ENCODE measurements around the gene FEM1B. TPM values are rescaled to one million over a fixed set of nuclear protein-coding genes. Genes with fewer than 3 reads are reported as not detected.

Gene FEM1B
- total and polyA plus RNA-seq, 2 donors (not counting 3 experiments of a cell fraction or from before 2014, with no cell fraction given) = 11.1 to 33.2 TPM

GRCh38 chr15:68301301-68301700, 23.8 kb downstream of the FEM1B start:
- Histone ChIP-seq H3K9me1 (replicated peaks; ENCODE audit: control insufficient read depth, extremely low read depth, insufficient read depth, low read length) (no peaks in the 10 kb centered on the region), H3K4me1 (ENCODE audit: control insufficient read depth, extremely low read depth, insufficient read depth, low read length) (peaks cover under 1% of the 10 kb centered on the region), H3K9me3 (replicated peaks; ENCODE audit: control insufficient read depth, insufficient read depth, low read length) (no peaks in the 10 kb centered on the region), H3K79me2 (ENCODE audit: control insufficient read depth, insufficient read depth, low read length) (no peaks in the 10 kb centered on the region), H3K27me3 (ENCODE audit: control insufficient read depth in 2 of 2, insufficient read depth in 2 of 2, low read length in 2 of 2) (no peaks in the 10 kb centered on the region), H2AFZ (ENCODE audit: low read depth, low read length) (no peak overlapping the region), H3K4me3 (replicated peaks in 1 of 3; ENCODE audit: insufficient read depth in 1 of 3, low read depth in 1 of 3, low read length in 3 of 3) (no peak overlapping the region), H3K4me2 (ENCODE audit: insufficient read depth, low read length) (no peak overlapping the region), H3K36me3 (ENCODE audit: control insufficient read depth in 2 of 2, extremely low read depth in 1 of 2, insufficient read depth in 2 of 2, low read length in 2 of 2) (no peaks in the 10 kb centered on the region), H4K20me1 (replicated peaks; ENCODE audit: control insufficient read depth, extremely low read depth, insufficient read depth, low read length) (no peaks in the 10 kb centered on the region), H3K9ac (replicated peaks; ENCODE audit: extremely low read depth, insufficient read depth, low read length) (no peak overlapping the region), H3K27ac (ENCODE audit: insufficient read depth, low read depth, low read length) (no peak overlapping the region)
- TF ChIP-seq, protein P1, sequence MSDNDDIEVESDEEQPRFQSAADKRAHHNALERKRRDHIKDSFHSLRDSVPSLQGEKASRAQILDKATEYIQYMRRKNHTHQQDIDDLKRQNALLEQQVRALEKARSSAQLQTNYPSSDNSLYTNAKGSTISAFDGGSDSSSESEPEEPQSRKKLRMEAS (IDR thresholded peaks at IDR 0.05; ENCODE audit: insufficient read depth, insufficient read length) = no peak
- dilution Hi-C loops (cut with MboI; ENCODE audit: extremely low pct_ligation_motif_present, low sequenced_read_pairs) (no loop called here), intact Hi-C loops (cut with micrococcal nuclease) (no loop called here)
- DNase-seq (ENCODE audit: low read depth, low spot score) (no peak), FAIRE-seq (no peak)
- BruUV-seq (replicated peaks) = no TSS peak
- ChIA-PET CTCF (no interaction called here), POLR2A (no interaction called here)

DNA sequence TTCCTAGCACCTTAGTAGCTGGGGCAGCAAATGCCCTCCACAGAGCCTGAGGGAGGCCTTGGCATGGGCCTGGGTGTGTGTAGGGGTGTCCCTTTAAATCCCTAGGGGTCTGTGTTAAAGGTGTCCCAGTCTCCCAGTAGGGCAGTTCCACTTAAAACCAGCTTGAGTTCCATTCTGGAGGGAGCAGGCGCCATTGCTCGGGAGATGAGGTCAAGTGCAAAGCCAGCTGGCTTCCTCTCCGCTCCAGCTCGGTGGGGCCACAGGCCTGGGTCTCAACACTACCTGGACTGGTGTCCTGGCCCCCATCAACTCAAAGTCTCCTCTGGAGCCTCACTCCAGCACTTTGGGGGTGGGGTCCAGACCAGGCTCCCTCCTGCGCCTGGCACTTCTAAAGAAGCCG, 25.2 kb downstream of the FEM1B start:
- Histone ChIP-seq H3K9me3 (replicated peaks; ENCODE audit: control insufficient read depth, insufficient read depth, low read length) (no peaks in the 10 kb centered on the region), H3K9me1 (replicated peaks; ENCODE audit: control insufficient read depth, extremely low read depth, insufficient read depth, low read length) (no peaks in the 10 kb centered on the region), H4K20me1 (replicated peaks; ENCODE audit: control insufficient read depth, extremely low read depth, insufficient read depth, low read length) (no peaks in the 10 kb centered on the region), H3K4me3 (replicated peaks in 1 of 3; ENCODE audit: insufficient read depth in 1 of 3, low read depth in 1 of 3, low read length in 3 of 3) (no peak overlapping the region), H2AFZ (ENCODE audit: low read depth, low read length) (no peak overlapping the region), H3K4me1 (ENCODE audit: control insufficient read depth, extremely low read depth, insufficient read depth, low read length) (peaks cover 3% of the 10 kb centered on the region), H3K27ac (ENCODE audit: insufficient read depth, low read depth, low read length) (no peak overlapping the region), H3K27me3 (ENCODE audit: control insufficient read depth in 2 of 2, insufficient read depth in 2 of 2, low read length in 2 of 2) (no peaks in the 10 kb centered on the region), H3K36me3 (ENCODE audit: control insufficient read depth in 2 of 2, extremely low read depth in 1 of 2, insufficient read depth in 2 of 2, low read length in 2 of 2) (no peaks in the 10 kb centered on the region), H3K9ac (replicated peaks; ENCODE audit: extremely low read depth, insufficient read depth, low read length) (no peak overlapping the region), H3K79me2 (ENCODE audit: control insufficient read depth, insufficient read depth, low read length) (no peaks in the 10 kb centered on the region), H3K4me2 (ENCODE audit: insufficient read depth, low read length) (no peak overlapping the region)
- CTCF ChIA-PET = interaction anchor here (1.1 to 2.0 kb wide), 3 partner anchors 9 to 257 kb away, joined by 3 to 24 read pairs (median 4); no protein-coding TSS in a partner anchor
- POLR2A ChIA-PET = interaction anchor here (0.5 kb wide), 1 partner anchor 38 kb away, joined by 3 read pairs; no protein-coding TSS in a partner anchor
- DNase-seq (ENCODE audit: low read depth, low spot score) (no peak), FAIRE-seq (no peak)
- dilution Hi-C loops (cut with MboI; ENCODE audit: extremely low pct_ligation_motif_present, low sequenced_read_pairs) = no loop called here
- no TSS peak for BruUV-seq (replicated peaks)
- intact Hi-C loops (cut with micrococcal nuclease) = no loop called here
- TF ChIP-seq, protein P1 (IDR thresholded peaks at IDR 0.05; ENCODE audit: insufficient read depth, insufficient read length) = no peak
- no peak for TF ChIP-seq POLR2AphosphoS5 (IDR thresholded peaks at IDR 0.05; ENCODE audit: insufficient read depth, low read depth, low read length)
- no peak for TF ChIP-seq POLR2A (IDR thresholded peaks at IDR 0.05; ENCODE audit: low read depth, low read length)
- TF ChIP-seq MYC (IDR thresholded peaks at IDR 0.05; ENCODE audit: low read depth, low read length) = no peak
- TF ChIP-seq FOS (IDR thresholded peaks at IDR 0.05; ENCODE audit: borderline replicate concordance, insufficient read depth, low read length) = no peak
- TF ChIP-seq GATA2 (IDR thresholded peaks at IDR 0.05; ENCODE audit: insufficient read depth, insufficient read length, low read depth, low read length) = no peak
- no peak for TF ChIP-seq CTCF (IDR thresholded peaks at IDR 0.05; ENCODE audit: extremely low read depth in 1 of 2, insufficient read depth in 1 of 2, low read depth in 1 of 2, low read length in 2 of 2)
- TF ChIP-seq EZH2 (IDR thresholded peaks at IDR 0.05; ENCODE audit: borderline replicate concordance, low read depth, low read length, severe bottlenecking) = no peak
- no peak for TF ChIP-seq JUN (IDR thresholded peaks at IDR 0.05; ENCODE audit: borderline replicate concordance, insufficient read depth, insufficient read length, low read depth)
